GM12878 (cell line): ENCODE measurements around the gene ERV3-1.

Experiments used
- CBX5 ChIP-seq: sonication (generic); IDR thresholded peaks from 2 replicates; pipeline ENCODE4 v1.6.1; 2016; ENCODE audit warnings: low read depth, moderate library complexity, mild to moderate bottlenecking, inconsistent platforms
- CEBPB ChIP-seq, 2 experiments: fragments of 150-350 bp in 1 of 2; IDR thresholded peaks; 2 replicates each; pipeline ENCODE4 v1.6.1; 2012 to 2014; ENCODE audit warnings: low read depth in 2 of 2, low read length in 2 of 2, borderline replicate concordance in 1 of 2, inconsistent platforms in 1 of 2
- HCFC1 ChIP-seq: fragments of 150-350 bp; IDR thresholded peaks from 2 replicates; pipeline ENCODE4 v1.6.1; 2014; ENCODE audit warnings: low read length
- POLR2A ChIP-seq: IDR thresholded peaks from 2 replicates; pipeline ENCODE4 v1.6.1; 2011; ENCODE audit warnings: low read depth, mild to moderate bottlenecking, low read length
- SIN3A ChIP-seq: IDR thresholded peaks from 2 replicates; pipeline ENCODE4 v1.6.1; 2012; ENCODE audit warnings: low read depth, low read length, improper control_type of control experiment
- ZNF24 ChIP-seq: fragments of 450-650 bp; IDR thresholded peaks from 2 replicates; pipeline ENCODE4 v1.6.1; 2017; ENCODE audit warnings: antibody characterized with exemption, mild to moderate bottlenecking
- TF ChIP-seq, protein P1 (sequence below), 3 experiments: IDR thresholded peaks in 2 of 3; conservative IDR thresholded peaks in 1 of 3; 2 replicates each; pipeline ENCODE4 v1.5.1; 2011; ENCODE audit warnings: low read depth in 3 of 3, low read length in 3 of 3, mild to moderate bottlenecking in 3 of 3, control low read depth in 2 of 3, moderate library complexity in 2 of 3, inconsistent platforms in 1 of 3, mixed read lengths in 1 of 3; ENCODE audit not compliant: control insufficient read depth in 2 of 3, insufficient read depth in 1 of 3; ENCODE audit errors: extremely low read depth in 1 of 3
- TF ChIP-seq, protein P2 (sequence below): IDR thresholded peaks from 2 replicates; pipeline ENCODE4 v1.6.1; 2012; ENCODE audit warnings: low read depth, low read length, improper control_type of control experiment
- TF ChIP-seq, protein P3 (sequence below): fragments of 450-650 bp; IDR thresholded peaks from 2 replicates; pipeline ENCODE4 v1.6.1; 2016; ENCODE audit warnings: mild to moderate bottlenecking, moderate library complexity, borderline replicate concordance
- TF ChIP-seq, protein P4 (sequence below): fragments of 450-650 bp; formaldehyde crosslinking; IDR thresholded peaks from 2 replicates; pipeline ENCODE4 v1.4.0; 2022; ENCODE audit warnings: mild to moderate bottlenecking, moderate library complexity
- TF ChIP-seq, protein P5 (sequence below): fragments of 450-650 bp; IDR thresholded peaks from 2 replicates; pipeline ENCODE4 v1.6.1; 2018; ENCODE audit warnings: mild to moderate bottlenecking, low read depth, moderate library complexity; ENCODE audit not compliant: partially characterized antibody

DNA sequence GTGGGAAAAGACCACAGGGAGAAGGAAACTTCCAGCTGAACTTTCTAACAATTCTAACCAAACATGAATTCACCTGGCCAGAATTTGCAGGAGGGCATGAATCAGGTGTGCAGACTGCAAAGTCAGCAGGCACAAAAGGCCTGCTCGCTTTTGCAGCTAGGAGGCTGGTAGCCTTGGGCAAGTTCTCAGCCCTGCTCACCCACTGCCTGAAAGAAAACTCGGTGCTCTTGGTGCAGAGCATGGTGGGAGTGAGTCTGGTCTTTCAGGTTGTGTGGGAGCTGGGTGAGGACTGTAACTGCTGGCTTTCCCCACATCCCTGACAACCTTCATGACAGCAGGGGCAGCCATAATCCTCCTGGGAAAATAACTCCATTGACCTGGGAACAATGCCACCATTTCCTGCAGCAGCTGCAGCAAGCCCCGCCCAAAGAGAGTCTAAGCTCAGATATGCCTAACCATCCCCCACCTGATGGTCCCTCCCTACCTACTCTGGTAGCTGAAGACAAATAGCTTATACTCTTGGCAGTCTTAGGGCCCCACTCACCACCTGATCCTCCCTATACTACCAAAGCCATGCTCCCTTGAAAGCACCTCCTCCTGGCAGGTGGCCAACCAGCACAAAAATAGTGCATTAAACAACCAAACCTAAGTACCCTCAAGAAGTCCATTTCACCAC is 47.3 kb downstream of the ERV3-1 start:
- TF ChIP-seq, protein P1, sequence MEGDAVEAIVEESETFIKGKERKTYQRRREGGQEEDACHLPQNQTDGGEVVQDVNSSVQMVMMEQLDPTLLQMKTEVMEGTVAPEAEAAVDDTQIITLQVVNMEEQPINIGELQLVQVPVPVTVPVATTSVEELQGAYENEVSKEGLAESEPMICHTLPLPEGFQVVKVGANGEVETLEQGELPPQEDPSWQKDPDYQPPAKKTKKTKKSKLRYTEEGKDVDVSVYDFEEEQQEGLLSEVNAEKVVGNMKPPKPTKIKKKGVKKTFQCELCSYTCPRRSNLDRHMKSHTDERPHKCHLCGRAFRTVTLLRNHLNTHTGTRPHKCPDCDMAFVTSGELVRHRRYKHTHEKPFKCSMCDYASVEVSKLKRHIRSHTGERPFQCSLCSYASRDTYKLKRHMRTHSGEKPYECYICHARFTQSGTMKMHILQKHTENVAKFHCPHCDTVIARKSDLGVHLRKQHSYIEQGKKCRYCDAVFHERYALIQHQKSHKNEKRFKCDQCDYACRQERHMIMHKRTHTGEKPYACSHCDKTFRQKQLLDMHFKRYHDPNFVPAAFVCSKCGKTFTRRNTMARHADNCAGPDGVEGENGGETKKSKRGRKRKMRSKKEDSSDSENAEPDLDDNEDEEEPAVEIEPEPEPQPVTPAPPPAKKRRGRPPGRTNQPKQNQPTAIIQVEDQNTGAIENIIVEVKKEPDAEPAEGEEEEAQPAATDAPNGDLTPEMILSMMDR (IDR thresholded peaks at IDR 0.05 in 2 of 3, conservative IDR thresholded peaks at IDR 0.05 in 1 of 3; ENCODE audit: control insufficient read depth in 2 of 3, extremely low read depth in 1 of 3, insufficient read depth in 1 of 3, low read depth in 3 of 3, low read length in 3 of 3) = no peak
- TF ChIP-seq POLR2A = no peak
- no peak for TF ChIP-seq CBX5
- TF ChIP-seq, protein P2, sequence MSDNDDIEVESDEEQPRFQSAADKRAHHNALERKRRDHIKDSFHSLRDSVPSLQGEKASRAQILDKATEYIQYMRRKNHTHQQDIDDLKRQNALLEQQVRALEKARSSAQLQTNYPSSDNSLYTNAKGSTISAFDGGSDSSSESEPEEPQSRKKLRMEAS = no peak
- TF ChIP-seq, protein P3, sequence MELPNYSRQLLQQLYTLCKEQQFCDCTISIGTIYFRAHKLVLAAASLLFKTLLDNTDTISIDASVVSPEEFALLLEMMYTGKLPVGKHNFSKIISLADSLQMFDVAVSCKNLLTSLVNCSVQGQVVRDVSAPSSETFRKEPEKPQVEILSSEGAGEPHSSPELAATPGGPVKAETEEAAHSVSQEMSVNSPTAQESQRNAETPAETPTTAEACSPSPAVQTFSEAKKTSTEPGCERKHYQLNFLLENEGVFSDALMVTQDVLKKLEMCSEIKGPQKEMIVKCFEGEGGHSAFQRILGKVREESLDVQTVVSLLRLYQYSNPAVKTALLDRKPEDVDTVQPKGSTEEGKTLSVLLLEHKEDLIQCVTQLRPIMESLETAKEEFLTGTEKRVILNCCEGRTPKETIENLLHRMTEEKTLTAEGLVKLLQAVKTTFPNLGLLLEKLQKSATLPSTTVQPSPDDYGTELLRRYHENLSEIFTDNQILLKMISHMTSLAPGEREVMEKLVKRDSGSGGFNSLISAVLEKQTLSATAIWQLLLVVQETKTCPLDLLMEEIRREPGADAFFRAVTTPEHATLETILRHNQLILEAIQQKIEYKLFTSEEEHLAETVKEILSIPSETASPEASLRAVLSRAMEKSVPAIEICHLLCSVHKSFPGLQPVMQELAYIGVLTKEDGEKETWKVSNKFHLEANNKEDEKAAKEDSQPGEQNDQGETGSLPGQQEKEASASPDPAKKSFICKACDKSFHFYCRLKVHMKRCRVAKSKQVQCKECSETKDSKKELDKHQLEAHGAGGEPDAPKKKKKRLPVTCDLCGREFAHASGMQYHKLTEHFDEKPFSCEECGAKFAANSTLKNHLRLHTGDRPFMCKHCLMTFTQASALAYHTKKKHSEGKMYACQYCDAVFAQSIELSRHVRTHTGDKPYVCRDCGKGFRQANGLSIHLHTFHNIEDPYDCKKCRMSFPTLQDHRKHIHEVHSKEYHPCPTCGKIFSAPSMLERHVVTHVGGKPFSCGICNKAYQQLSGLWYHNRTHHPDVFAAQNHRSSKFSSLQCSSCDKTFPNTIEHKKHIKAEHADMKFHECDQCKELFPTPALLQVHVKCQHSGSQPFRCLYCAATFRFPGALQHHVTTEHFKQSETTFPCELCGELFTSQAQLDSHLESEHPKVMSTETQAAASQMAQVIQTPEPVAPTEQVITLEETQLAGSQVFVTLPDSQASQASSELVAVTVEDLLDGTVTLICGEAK = no peak
- TF ChIP-seq ZNF24 = no peak
- TF ChIP-seq HCFC1 = no peak
- no peak for TF ChIP-seq SIN3A
- TF ChIP-seq CEBPB (IDR thresholded peaks at IDR 0.05; ENCODE audit: borderline replicate concordance in 1 of 2, low read depth in 2 of 2, low read length in 2 of 2) = no peak
- TF ChIP-seq, protein P4, sequence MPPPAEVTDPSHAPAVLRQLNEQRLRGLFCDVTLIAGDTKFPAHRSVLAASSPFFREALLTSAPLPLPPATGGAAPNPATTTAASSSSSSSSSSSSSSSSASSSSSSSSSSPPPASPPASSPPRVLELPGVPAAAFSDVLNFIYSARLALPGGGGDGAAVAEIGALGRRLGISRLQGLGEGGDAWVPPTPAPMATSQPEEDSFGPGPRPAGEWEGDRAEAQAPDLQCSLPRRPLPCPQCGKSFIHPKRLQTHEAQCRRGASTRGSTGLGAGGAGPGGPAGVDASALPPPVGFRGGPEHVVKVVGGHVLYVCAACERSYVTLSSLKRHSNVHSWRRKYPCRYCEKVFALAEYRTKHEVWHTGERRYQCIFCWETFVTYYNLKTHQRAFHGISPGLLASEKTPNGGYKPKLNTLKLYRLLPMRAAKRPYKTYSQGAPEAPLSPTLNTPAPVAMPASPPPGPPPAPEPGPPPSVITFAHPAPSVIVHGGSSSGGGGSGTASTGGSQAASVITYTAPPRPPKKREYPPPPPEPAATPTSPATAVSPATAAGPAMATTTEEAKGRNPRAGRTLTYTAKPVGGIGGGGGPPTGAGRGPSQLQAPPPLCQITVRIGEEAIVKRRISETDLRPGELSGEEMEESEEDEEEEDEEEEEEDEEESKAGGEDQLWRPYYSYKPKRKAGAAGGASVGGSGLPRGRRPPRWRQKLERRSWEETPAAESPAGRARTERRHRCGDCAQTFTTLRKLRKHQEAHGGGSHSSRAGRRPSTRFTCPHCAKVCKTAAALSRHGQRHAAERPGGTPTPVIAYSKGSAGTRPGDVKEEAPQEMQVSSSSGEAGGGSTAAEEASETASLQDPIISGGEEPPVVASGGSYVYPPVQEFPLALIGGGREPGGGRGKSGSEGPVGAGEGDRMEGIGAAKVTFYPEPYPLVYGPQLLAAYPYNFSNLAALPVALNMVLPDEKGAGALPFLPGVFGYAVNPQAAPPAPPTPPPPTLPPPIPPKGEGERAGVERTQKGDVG (CRISPR knock-in tag) = no peak
- TF ChIP-seq, protein P5, sequence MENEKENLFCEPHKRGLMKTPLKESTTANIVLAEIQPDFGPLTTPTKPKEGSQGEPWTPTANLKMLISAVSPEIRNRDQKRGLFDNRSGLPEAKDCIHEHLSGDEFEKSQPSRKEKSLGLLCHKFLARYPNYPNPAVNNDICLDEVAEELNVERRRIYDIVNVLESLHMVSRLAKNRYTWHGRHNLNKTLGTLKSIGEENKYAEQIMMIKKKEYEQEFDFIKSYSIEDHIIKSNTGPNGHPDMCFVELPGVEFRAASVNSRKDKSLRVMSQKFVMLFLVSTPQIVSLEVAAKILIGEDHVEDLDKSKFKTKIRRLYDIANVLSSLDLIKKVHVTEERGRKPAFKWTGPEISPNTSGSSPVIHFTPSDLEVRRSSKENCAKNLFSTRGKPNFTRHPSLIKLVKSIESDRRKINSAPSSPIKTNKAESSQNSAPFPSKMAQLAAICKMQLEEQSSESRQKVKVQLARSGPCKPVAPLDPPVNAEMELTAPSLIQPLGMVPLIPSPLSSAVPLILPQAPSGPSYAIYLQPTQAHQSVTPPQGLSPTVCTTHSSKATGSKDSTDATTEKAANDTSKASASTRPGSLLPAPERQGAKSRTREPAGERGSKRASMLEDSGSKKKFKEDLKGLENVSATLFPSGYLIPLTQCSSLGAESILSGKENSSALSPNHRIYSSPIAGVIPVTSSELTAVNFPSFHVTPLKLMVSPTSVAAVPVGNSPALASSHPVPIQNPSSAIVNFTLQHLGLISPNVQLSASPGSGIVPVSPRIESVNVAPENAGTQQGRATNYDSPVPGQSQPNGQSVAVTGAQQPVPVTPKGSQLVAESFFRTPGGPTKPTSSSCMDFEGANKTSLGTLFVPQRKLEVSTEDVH = no peak
